Pancreas (tissue), 10 donors: Measurements from ENCODE around the gene LRRC63. TPM values are rescaled to one million over a fixed set of nuclear protein-coding genes. Genes with fewer than 3 reads are reported as not detected.
A peak's percentile ranks its signal among the peaks of the same experiment; 100 is the strongest.

Experiments
- ATAC-seq, 4 donors: fragments of 200-7000 bp; cut with Tn5 transposase; one replicate each; pipeline versions ENCODE4 v1.8.0 to v1.9.1; 2020; ENCODE audit warnings: mild to moderate bottlenecking in 4 of 4, moderate library complexity in 4 of 4
- DNase-seq, 6 donors: peaks; one replicate each; pipeline ENCODE4 v3.0.0-alpha.2; 2020
- FAIRE-seq: peaks from 2 replicates; lab custom pipeline; 2012; peaks lifted over from hg19 to GRCh38; lab: Jason Lieb, UNC
- H3K27ac ChIP-seq, 4 donors: fragments of 200-600 bp; sonication (generic); 1 replicate in 3 of 4; 2 replicates in 1 of 4; pipeline versions ENCODE4 v1.5.0 to v1.8.0; 2020
- H3K27me3 ChIP-seq, 4 donors: fragments of 200-600 bp; one replicate each; pipeline ENCODE4 v1.8.0; 2021
- H3K36me3 ChIP-seq, 3 donors: fragments of 200-600 bp; sonication (generic) in 1 of 3; one replicate each; pipeline versions ENCODE4 v1.5.0 to v1.8.0; 2020 to 2021
- H3K4me1 ChIP-seq, 3 donors: fragments of 200-600 bp; one replicate each; pipeline ENCODE4 v1.8.0; 2021
- H3K4me3 ChIP-seq, 4 donors: fragments of 200-600 bp; sonication (generic) in 2 of 4; one replicate each; pipeline versions ENCODE4 v1.5.0 to v1.8.0; 2020 to 2021
- H3K9me3 ChIP-seq, 4 donors: fragments of 200-600 bp; one replicate each; pipeline ENCODE4 v1.8.0; 2021
- WGBS, 2 donors: extraction: QIAGEN DNeasy Blood & Tissue Kit; methylation state at CpG; one replicate each; pipeline ENCODE4 v1.1.7; 2013; 5-methylcytosine and 5-hydroxymethylcytosine counted together
- intact Hi-C, 3 donors: fragments of 100-400 bp; cut with DNase I; formaldehyde crosslinking; loops; one replicate each; pipeline versions ENCODE4 v1.11.1 to v1.14.2; 2022
- polyA plus RNA-seq, 2 donors: library from polyadenylated mRNA; stranded (reverse); fragments of 200-250 nt; gene quantifications; one replicate each; pipeline ENCODE4 v1.2.3, GENCODE V29; 2013
- total RNA-seq, 6 donors: library from RNA; stranded (reverse); fragmentation: NEBNext Ultra II Directional in 4 of 6; extraction: Animal tissue kit (Norgen Biotek cat#: 25700) in 4 of 6; gene quantifications; one replicate each; pipeline versions ENCODE4 v1.2.1 to v1.2.4, GENCODE V29; 2021 to 2023
- TF ChIP-seq, protein P1 (sequence below), 4 donors: fragments of 200-600 bp; sonication (generic) in 3 of 4; IDR thresholded peaks; one replicate each; pipeline versions ENCODE4 v1.5.0 to v1.8.0; 2021; ENCODE audit warnings: antibody characterized with exemption in 4 of 4
- donor health status: healthy with polysubstance abuse.
- donor health status: DM: no; HTN: no; CAD: no; lungs with moderate emphysema.
- donor health status: DM: no; HTN: no; CAD: no.
- donor health status: control.
- donor health status: control.
- donor health status: Bipolar disorder and iron deficiency.
- donor health status: DM: yes; HTN: yes; CAD: no.
- donor health status: DM: no; HTN: no; CAD: no.
- donor health status: DM: no; HTN: no; CAD: no.
- donor health status: DM: yes; HTN: yes; CAD: no.

LRRC63 gene
- total and polyA plus RNA-seq, 8 donors: 0.14 to 0.19 TPM; not detected in 6

DNA sequence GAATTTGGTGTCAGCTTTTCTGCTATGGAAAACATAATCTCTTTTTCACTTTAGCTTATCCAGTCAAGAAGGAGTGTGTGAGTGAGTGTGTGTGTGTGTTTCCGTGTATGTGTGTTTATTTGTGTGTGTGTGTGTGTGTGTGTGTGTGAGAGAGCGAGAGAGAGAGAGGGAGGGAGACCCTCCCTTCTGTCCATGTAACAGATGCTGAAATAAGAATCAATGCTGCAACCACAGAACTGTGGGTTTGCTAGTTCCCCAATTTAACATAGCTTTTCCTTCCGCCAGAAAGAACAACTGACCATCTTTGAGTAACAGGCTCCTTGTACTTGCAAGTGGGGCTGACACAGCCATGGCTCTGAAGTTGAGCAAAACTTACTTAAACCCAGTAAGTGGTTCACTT is 35.0 kb upstream of the LRRC63 start:
- DNase-seq: no peak
- no peak overlapping the region for H3K4me3 ChIP-seq
- ATAC-seq: peak in 2 of 4 donors; percentile 32 to 57
- H3K36me3 ChIP-seq: no peaks in the 10 kb centered on the region
- H3K4me1 ChIP-seq: no peaks in the 10 kb centered on the region
- no peaks in the 10 kb centered on the region for H3K27me3 ChIP-seq
- no peaks in the 10 kb centered on the region for H3K9me3 ChIP-seq
- intact Hi-C loops: no loop called here
- TF ChIP-seq, protein P1, sequence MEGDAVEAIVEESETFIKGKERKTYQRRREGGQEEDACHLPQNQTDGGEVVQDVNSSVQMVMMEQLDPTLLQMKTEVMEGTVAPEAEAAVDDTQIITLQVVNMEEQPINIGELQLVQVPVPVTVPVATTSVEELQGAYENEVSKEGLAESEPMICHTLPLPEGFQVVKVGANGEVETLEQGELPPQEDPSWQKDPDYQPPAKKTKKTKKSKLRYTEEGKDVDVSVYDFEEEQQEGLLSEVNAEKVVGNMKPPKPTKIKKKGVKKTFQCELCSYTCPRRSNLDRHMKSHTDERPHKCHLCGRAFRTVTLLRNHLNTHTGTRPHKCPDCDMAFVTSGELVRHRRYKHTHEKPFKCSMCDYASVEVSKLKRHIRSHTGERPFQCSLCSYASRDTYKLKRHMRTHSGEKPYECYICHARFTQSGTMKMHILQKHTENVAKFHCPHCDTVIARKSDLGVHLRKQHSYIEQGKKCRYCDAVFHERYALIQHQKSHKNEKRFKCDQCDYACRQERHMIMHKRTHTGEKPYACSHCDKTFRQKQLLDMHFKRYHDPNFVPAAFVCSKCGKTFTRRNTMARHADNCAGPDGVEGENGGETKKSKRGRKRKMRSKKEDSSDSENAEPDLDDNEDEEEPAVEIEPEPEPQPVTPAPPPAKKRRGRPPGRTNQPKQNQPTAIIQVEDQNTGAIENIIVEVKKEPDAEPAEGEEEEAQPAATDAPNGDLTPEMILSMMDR (IDR thresholded peaks at IDR 0.05): no peak
- 60 to 75% methylated on average over 3 of the region's 3 CpGs for WGBS, 2 donors
- no peak for FAIRE-seq
- peak overlapping the region in 2 of 4 donors; percentile 20 to 25 for H3K27ac ChIP-seq

DNA sequence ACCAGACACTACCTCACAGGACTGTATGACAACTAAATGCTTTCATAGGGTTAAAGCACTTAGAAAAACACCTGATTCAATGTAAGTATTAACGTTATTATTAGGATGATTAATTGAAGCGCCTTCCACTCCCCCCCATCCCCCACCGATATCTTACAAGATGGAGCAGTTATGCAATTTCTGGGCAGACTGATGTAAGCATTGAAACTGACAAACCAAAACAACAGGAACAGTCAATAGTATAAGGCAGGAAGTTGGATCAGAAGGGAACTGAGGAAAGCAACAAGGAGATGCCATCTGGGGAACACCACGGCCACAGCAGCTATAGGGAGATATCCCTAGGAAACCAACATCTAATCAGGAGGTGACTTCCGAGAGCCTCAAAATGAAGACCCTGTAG is 33.6 kb upstream of the LRRC63 start:
- FAIRE-seq (no peak), DNase-seq (peak in 1 of 6 donors; percentile 24), ATAC-seq (peak in 1 of 4 donors; percentile 42)
- H3K27ac ChIP-seq: no peak overlapping the region
- no peak overlapping the region for H3K4me3 ChIP-seq
- WGBS, 2 donors: 66 to 77% methylated on average over 5 of the region's 5 CpGs
- H3K36me3 ChIP-seq: no peaks in the 10 kb centered on the region
- H3K9me3 ChIP-seq: no peaks in the 10 kb centered on the region
- intact Hi-C loops: no loop called here
- TF ChIP-seq, protein P1 (IDR thresholded peaks at IDR 0.05): no peak
- no peaks in the 10 kb centered on the region for H3K27me3 ChIP-seq
- H3K4me1 ChIP-seq: no peaks in the 10 kb centered on the region

DNA sequence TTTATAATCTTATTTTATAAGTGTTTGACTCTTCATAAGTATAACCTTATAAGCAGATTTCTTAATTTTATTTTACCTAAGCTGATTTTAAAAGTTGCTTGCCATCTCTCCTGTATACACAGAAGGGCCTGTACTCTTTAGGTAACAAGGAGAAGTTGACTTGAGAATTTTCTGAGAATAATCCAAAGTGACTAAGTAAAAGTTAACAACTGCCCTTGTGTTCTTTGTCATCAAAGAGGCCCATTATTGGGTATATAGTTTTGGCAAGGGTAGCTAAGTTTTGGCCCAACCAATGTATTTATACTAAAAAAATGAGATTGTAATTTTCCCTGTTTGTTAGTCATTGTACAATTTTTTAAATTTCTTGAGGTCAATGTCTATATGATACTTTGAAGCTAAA is 32.9 kb upstream of the LRRC63 start:
- DNase-seq: no peak
- no peaks in the 10 kb centered on the region for H3K9me3 ChIP-seq
- intact Hi-C loops: no loop called here
- ATAC-seq: no peak
- no peak overlapping the region for H3K4me3 ChIP-seq
- no peaks in the 10 kb centered on the region for H3K27me3 ChIP-seq
- H3K4me1 ChIP-seq: no peaks in the 10 kb centered on the region
- no peaks in the 10 kb centered on the region for H3K36me3 ChIP-seq
- TF ChIP-seq, protein P1 (IDR thresholded peaks at IDR 0.05): no peak
- H3K27ac ChIP-seq: no peak overlapping the region
- no peak for FAIRE-seq

DNA sequence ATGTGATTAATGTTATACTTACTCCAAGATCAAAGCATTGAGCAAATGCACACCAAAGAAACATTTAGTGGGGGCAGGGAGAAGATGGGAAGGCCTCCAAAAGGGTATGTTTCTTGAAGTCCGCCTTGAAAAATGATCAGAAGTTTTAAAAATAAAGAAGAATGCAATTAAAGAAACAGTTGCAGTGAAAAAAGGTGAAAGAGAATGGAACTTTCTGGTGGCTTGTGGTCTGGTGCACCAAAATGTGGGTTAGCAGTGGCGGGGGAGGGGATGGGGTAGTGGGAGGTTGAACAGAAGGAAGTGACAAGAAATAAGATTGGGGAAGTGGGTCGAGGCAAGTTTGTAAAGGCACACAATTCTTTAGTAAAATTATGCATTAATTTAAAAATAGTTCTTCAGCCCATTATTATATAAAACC is 32.2 kb upstream of the LRRC63 start:
- H3K27ac ChIP-seq: peak overlapping the region in 1 of 4 donors; percentile 18
- H3K27me3 ChIP-seq: no peaks in the 10 kb centered on the region
- FAIRE-seq (no peak), ATAC-seq (peak in 2 of 4 donors; percentile 36 to 56), DNase-seq (peak in 1 of 6 donors; percentile 54)
- H3K36me3 ChIP-seq: no peaks in the 10 kb centered on the region
- no peak overlapping the region for H3K4me3 ChIP-seq
- intact Hi-C loops: no loop called here
- no peaks in the 10 kb centered on the region for H3K4me1 ChIP-seq
- no peaks in the 10 kb centered on the region for H3K9me3 ChIP-seq
- TF ChIP-seq, protein P1 (IDR thresholded peaks at IDR 0.05): no peak
- WGBS, 2 donors: 61 to 68% methylated on average over 3 of the region's 3 CpGs

DNA sequence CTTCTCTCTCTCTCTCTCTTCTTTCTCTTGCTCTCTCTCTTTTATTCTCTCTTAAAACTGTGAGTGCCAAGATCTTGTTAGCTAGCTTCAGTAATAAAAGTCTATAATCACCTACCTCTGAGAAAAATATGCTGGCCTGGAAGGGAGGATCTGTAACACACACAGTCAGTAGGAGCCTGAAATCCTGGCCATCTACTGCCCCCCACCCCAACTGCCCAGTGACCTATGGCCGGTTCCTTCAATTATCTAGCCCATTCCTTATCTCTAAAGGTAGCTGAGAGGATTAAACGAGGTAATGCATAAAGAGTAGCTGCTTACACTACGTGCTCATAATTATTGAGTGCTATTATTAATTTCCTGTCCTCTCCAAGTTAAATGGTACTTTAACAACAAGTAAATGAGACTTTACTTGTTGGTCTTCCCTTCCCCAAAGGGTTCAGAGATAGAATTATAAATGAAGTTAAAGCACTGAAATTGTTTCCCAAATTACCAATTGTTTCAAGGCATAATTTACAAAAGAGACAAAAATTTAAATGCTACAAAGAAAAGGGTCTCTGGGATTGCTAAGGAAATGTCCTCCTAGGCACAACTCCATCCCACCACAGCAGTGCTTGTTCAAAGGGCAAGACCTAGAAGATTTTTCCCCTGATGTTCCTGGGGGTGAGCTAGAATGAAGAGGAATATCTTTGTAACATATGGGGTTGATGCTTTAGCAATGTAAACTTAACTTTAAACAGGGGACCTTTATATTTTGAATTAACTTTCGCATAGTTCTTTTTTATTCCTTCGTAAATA is 31.6 kb upstream of the LRRC63 start:
- no peaks in the 10 kb centered on the region for H3K4me1 ChIP-seq
- 48 to 51% methylated on average over 5 of the region's 5 CpGs for WGBS, 2 donors
- H3K36me3 ChIP-seq: no peaks in the 10 kb centered on the region
- intact Hi-C loops: no loop called here
- peak overlapping the region in 1 of 4 donors; percentile 2 for H3K27ac ChIP-seq
- TF ChIP-seq, protein P1 (IDR thresholded peaks at IDR 0.05): no peak
- FAIRE-seq (no peak), DNase-seq (no peak), ATAC-seq (no peak)
- H3K4me3 ChIP-seq: peak overlapping the region in 1 of 4 donors; percentile 13
- no peaks in the 10 kb centered on the region for H3K9me3 ChIP-seq
- no peaks in the 10 kb centered on the region for H3K27me3 ChIP-seq
